GM15510 (cell line): ENCODE results near the gene NHSL1.

Source experiments
- POLR2A ChIP-seq: IDR thresholded peaks from 3 replicates; pipeline ENCODE4 v1.6.1; 2011; ENCODE audit warnings: borderline replicate concordance; ENCODE audit not compliant: insufficient read length; ENCODE audit errors: extremely low read depth

Gene NHSL1

GRCh38 chr6:138512609-138513008, 13.3 kb upstream of the NHSL1 start:
- TF ChIP-seq POLR2A, result no peak

GRCh38 chr6:138510093-138510492, 10.8 kb upstream of the NHSL1 start:
- no peak for TF ChIP-seq POLR2A

- no peak for TF ChIP-seq POLR2A
These were observed 10.1 kb upstream of the NHSL1 start for GRCh38 chr6:138509371-138509770.

- TF ChIP-seq POLR2A, result no peak
These were observed 9.3 kb upstream of the NHSL1 start for GRCh38 chr6:138508676-138508988.

- no peak for TF ChIP-seq POLR2A
These were observed 8.8 kb upstream of the NHSL1 start for GRCh38 chr6:138507977-138508675.

- no peak for TF ChIP-seq POLR2A
These were observed 5.7 kb upstream of the NHSL1 start for GRCh38 chr6:138504764-138505689.

- no peak for TF ChIP-seq POLR2A
These were observed 4.8 kb upstream of the NHSL1 start for GRCh38 chr6:138503881-138504680.

GRCh38 chr6:138502546-138502945, 3.3 kb upstream of the NHSL1 start:
- TF ChIP-seq POLR2A, result no peak

GRCh38 chr6:138500867-138501446, 1.7 kb upstream of the NHSL1 start:
- TF ChIP-seq POLR2A, result no peak

- no peak for TF ChIP-seq POLR2A
These were observed 861 bp upstream of the NHSL1 start for GRCh38 chr6:138500045-138500665.

- TF ChIP-seq POLR2A, result no peak
These were observed 528 bp downstream of the NHSL1 start for GRCh38 chr6:138498629-138499302.

- no peak for TF ChIP-seq POLR2A
These were observed 2.0 kb downstream of the NHSL1 start for GRCh38 chr6:138497286-138497685.

- no peak for TF ChIP-seq POLR2A
These were observed 5.0 kb downstream of the NHSL1 start for GRCh38 chr6:138494312-138494711.

GRCh38 chr6:138493413-138493812, 5.9 kb downstream of the NHSL1 start:
- no peak for TF ChIP-seq POLR2A
